ENCODE results near the gene SLC31A2.

- TF ChIP-seq CTCF (IDR thresholded peaks at IDR 0.05): no peak
- no peak for TF ChIP-seq POLR2A (IDR thresholded peaks at IDR 0.05)
- TF ChIP-seq POLR2AphosphoS5 (IDR thresholded peaks at IDR 0.05): no peak
Observed at GRCh38 chr9:113192455-113192854, 41.6 kb downstream of the SLC31A2 start.

Measured in prostate gland (tissue), 2 donors.